Measurements from ENCODE around the gene HJURP. TPM values are rescaled to one million over a fixed set of nuclear protein-coding genes. Genes with fewer than 3 reads are reported as not detected.

HJURP gene
- total and polyA plus RNA-seq, 9 of the 15 experiments (the other 6 are each of a cell fraction or from before 2014, with no cell fraction given), result 13.8 to 102 (median 28.3) TPM

- TF ChIP-seq NBN (IDR thresholded peaks at IDR 0.05; ENCODE audit: low read depth) (no peak), EZH2 (IDR thresholded peaks at IDR 0.05; ENCODE audit: borderline replicate concordance, low read depth, low read length) (no peak), ZNF398 (CRISPR knock-in tag; IDR thresholded peaks at IDR 0.05) (no peak), CTBP1 (IDR thresholded peaks at IDR 0.05; ENCODE audit: borderline replicate concordance) (no peak), ZBTB17 (CRISPR knock-in tag; IDR thresholded peaks at IDR 0.05) (no peak), CEBPZ (IDR thresholded peaks at IDR 0.05; ENCODE audit: borderline replicate concordance, low read depth, low read length) (no peak), STAT5A (IDR thresholded peaks at IDR 0.05; ENCODE audit: borderline replicate concordance, low read length) (no peak), COPS2 (conservative IDR thresholded peaks at IDR 0.05) (no peak), SMARCB1 (IDR thresholded peaks at IDR 0.05; ENCODE audit: insufficient read length, low read depth) (no peak), DEAF1 (CRISPR knock-in tag; IDR thresholded peaks at IDR 0.05) (no peak)
- DNase-seq (ENCODE audit: extremely low read depth in 1 of 4, low spot score in 3 of 4) (no peak), ATAC-seq (no peak), FAIRE-seq (no peak)
- BruUV-seq (replicated peaks), result no TSS peak
- no peaks in the 10 kb centered on the region for H3K79me2 ChIP-seq (ENCODE audit: control insufficient read depth, insufficient read depth, low read length)
- 3% methylated on average over 8 of the region's 8 CpGs for WGBS (ENCODE audit: insufficient coverage, low coverage, missing lambda C conversion rate)
- H2AFZ ChIP-seq (ENCODE audit: low read depth, low read length), result no peak overlapping the region
- no peak overlapping the region for H3K27ac ChIP-seq (ENCODE audit: extremely low read depth, low read depth, low read length)
- no peak overlapping the region for H3K4me3 ChIP-seq
- ChIA-PET POLR2A (interaction anchor here (1.5 kb wide), 1 partner anchor 11 kb away, joined by 6 read pairs; no protein-coding TSS in a partner anchor), CTCF (ENCODE audit: low intra/inter-chr PET ratio) (no interaction called here)
- H3K4me1 ChIP-seq (replicated peaks in 1 of 2; ENCODE audit: control insufficient read depth in 2 of 2, insufficient read depth in 2 of 2, low read length in 2 of 2), result no peaks in the 10 kb centered on the region; a peak in 1 of 5 replicates
- H4K20me1 ChIP-seq (replicated peaks; ENCODE audit: control insufficient read depth, insufficient read depth, low read length), result no peaks in the 10 kb centered on the region; the same call in 1 of the 2 replicates
- H3K9me1 ChIP-seq (ENCODE audit: control insufficient read depth, insufficient read depth, low read length), result no peaks in the 10 kb centered on the region
- no peaks in the 10 kb centered on the region for H3K36me3 ChIP-seq (ENCODE audit: control insufficient read depth, insufficient read depth, low read length)
- intact Hi-C loops (cut with micrococcal nuclease) (no loop called here), in situ Hi-C loops (cut with MboI) (no loop called here)
- H3K27me3 ChIP-seq (ENCODE audit: control insufficient read depth in 2 of 2, insufficient read depth in 2 of 2, low read length in 2 of 2), result peaks cover 2 to 59% of the 10 kb centered on the region in 2 experiments; a peak in 3 of 5 replicates
- no peaks in the 10 kb centered on the region for H3K9me3 ChIP-seq (replicated peaks; ENCODE audit: control insufficient read depth, insufficient read depth, low read depth, low read length)
- H3K9ac ChIP-seq (ENCODE audit: insufficient read depth in 1 of 2, low read depth in 2 of 2, low read length in 2 of 2), result no peak overlapping the region
- H3K4me2 ChIP-seq (ENCODE audit: insufficient read depth, low read length), result no peak overlapping the region
Observed at GRCh38 chr2:233821709-233822100, 32.6 kb downstream of the HJURP start.

All from K562 (cell line).